GM12878 (cell line): ENCODE results near the gene KMO. TPM values are rescaled to one million over a fixed set of nuclear protein-coding genes. Genes with fewer than 3 reads are reported as not detected.

Source experiments
- ATAC-seq: fragments of 200-7000 bp; cut with Tn5 transposase; 3 replicates; pipeline ENCODE4 v1.9.1; 2020; ENCODE audit warnings: mild to moderate bottlenecking, moderate library complexity
- BruUV-seq: library from RNA; stranded (reverse); fragments of 400-500 nt; replicated peaks from 2 replicates; lab custom pipeline; 2021; lab: Mats Ljungman, UMichigan
- CTCF ChIA-PET: fragments of 300-600 bp; sonication (Branson Sonifier 250); formaldehyde crosslinking; extraction: SDS; loops from one replicate; lab custom pipeline; 2021; ENCODE audit warnings: inconsistent platforms; lab: Yijun Ruan, JAX
- POLR2A ChIA-PET: fragments of 350-600 bp; formaldehyde crosslinking; extraction: SDS; loops from one replicate; lab custom pipeline; 2021; ENCODE audit warnings: inconsistent platforms; lab: Charles Lee
- RAD21 ChIA-PET: fragments of 300-600 bp; sonication (Branson Sonifier 250); formaldehyde crosslinking; loops from one replicate; lab custom pipeline; 2023; ENCODE audit warnings: antibody characterized with exemption; ENCODE audit not compliant: unreplicated experiment; lab: Charles Lee
- SMC1A ChIA-PET: fragments of 300-600 bp; sonication (Branson Sonifier 250); formaldehyde crosslinking; loops from one replicate; lab custom pipeline; 2023; ENCODE audit not compliant: unreplicated experiment, uncharacterized antibody; lab: Charles Lee
- DNase-seq: peaks from one replicate; pipeline ENCODE4 v3.0.0-alpha.2; 2011; ENCODE audit warnings: low read depth, low spot score
- FAIRE-seq: peaks from 3 replicates; lab custom pipeline; 2011; peaks lifted over from hg19 to GRCh38; lab: Jason Lieb, UNC
- H2AFZ ChIP-seq: 2 replicates; pipeline ENCODE4 v1.6.0; 2011; ENCODE audit warnings: low read depth, low read length, control low read depth; ENCODE audit not compliant: control insufficient read depth
- H3K27ac ChIP-seq: 2 replicates; pipeline ENCODE4 v1.5.1; 2011; ENCODE audit warnings: control low read depth; ENCODE audit not compliant: control insufficient read depth, insufficient read depth
- H3K27me3 ChIP-seq, 2 experiments: replicated peaks in 1 of 2; 2 replicates each; pipeline versions ENCODE4 v1.6.0 to v1.6.1; 2011; ENCODE audit warnings: low read length in 1 of 2; ENCODE audit not compliant: control insufficient read depth in 2 of 2, insufficient read depth in 2 of 2
- H3K36me3 ChIP-seq, 2 experiments: 2 replicates each; pipeline ENCODE4 v1.5.1; 2011; ENCODE audit warnings: low read length in 1 of 2; ENCODE audit not compliant: control insufficient read depth in 2 of 2, insufficient read depth in 2 of 2
- H3K4me1 ChIP-seq: 2 replicates; pipeline ENCODE4 v1.6.1; 2011; ENCODE audit warnings: mild to moderate bottlenecking, low read length, moderate library complexity, mixed read lengths; ENCODE audit not compliant: control insufficient read depth, insufficient read depth
- H3K4me2 ChIP-seq: 2 replicates; pipeline ENCODE4 v1.6.0; 2011; ENCODE audit warnings: control low read depth; ENCODE audit not compliant: control insufficient read depth, insufficient read depth
- H3K4me3 ChIP-seq: fragments of 200-600 bp; sonication (generic); 2 replicates; pipeline ENCODE4 v1.5.1; 2016
- H3K79me2 ChIP-seq: 2 replicates; pipeline ENCODE4 v1.6.0; 2011; ENCODE audit warnings: low read length; ENCODE audit not compliant: control insufficient read depth, insufficient read depth
- H3K9ac ChIP-seq: 2 replicates; pipeline ENCODE4 v1.8.0; 2011; ENCODE audit warnings: low read length, control low read depth, mixed read lengths; ENCODE audit not compliant: control insufficient read depth, insufficient read depth
- H3K9me3 ChIP-seq: replicated peaks from 3 replicates; pipeline ENCODE4 v1.5.1; 2011; ENCODE audit warnings: mild to moderate bottlenecking, low read length; ENCODE audit not compliant: control insufficient read depth, insufficient read depth
- H4K20me1 ChIP-seq: 2 replicates; pipeline ENCODE4 v1.6.0; 2011; ENCODE audit not compliant: control insufficient read depth, insufficient read depth
- ASH2L ChIP-seq: fragments of 300-600, 200-600 bp; sonication (generic); IDR thresholded peaks from 2 replicates; pipeline ENCODE4 v1.6.1; 2017; ENCODE audit warnings: low read depth, mild to moderate bottlenecking, borderline replicate concordance
- BHLHE40 ChIP-seq, 2 experiments: fragments of 450-650 bp in 1 of 2; IDR thresholded peaks; 2 replicates each; pipeline ENCODE4 v1.6.1; 2011 to 2017; ENCODE audit warnings: low read depth in 2 of 2, borderline replicate concordance in 1 of 2, improper control_type of control experiment in 1 of 2, low read length in 1 of 2, mild to moderate bottlenecking in 1 of 2
- CREB1 ChIP-seq: IDR thresholded peaks from 2 replicates; pipeline ENCODE4 v1.6.1; 2012; ENCODE audit warnings: low read depth, mild to moderate bottlenecking, inconsistent platforms
- EGR1 ChIP-seq, 2 experiments: IDR thresholded peaks; 1 replicate in 1 of 2; 2 replicates in 1 of 2; pipeline ENCODE4 v1.6.1; 2011 to 2012; ENCODE audit warnings: low read depth in 2 of 2, low read length in 2 of 2, borderline replicate concordance in 1 of 2, mild to moderate bottlenecking in 1 of 2, moderate library complexity in 1 of 2
- EP300 ChIP-seq, 2 experiments: fragments of 150-350 bp in 1 of 2; IDR thresholded peaks; 2 replicates each; pipeline ENCODE4 v1.6.1; 2011 to 2012; ENCODE audit warnings: low read depth in 2 of 2, low read length in 2 of 2, borderline replicate concordance in 1 of 2, improper control_type of control experiment in 1 of 2, inconsistent platforms in 1 of 2; ENCODE audit not compliant: control insufficient read depth in 1 of 2
- KDM1A ChIP-seq: fragments of 200-600 bp; sonication (generic); IDR thresholded peaks from 2 replicates; pipeline ENCODE4 v1.6.1; 2016; ENCODE audit warnings: borderline replicate concordance
- NBN ChIP-seq: fragments of 450-650 bp; IDR thresholded peaks from 2 replicates; pipeline ENCODE4 v1.6.1; 2016
- NFXL1 ChIP-seq: fragments of 450-650 bp; IDR thresholded peaks from 2 replicates; pipeline ENCODE4 v1.6.1; 2017; ENCODE audit warnings: antibody characterized with exemption, mild to moderate bottlenecking, borderline replicate concordance
- NR2C2 ChIP-seq: IDR thresholded peaks from 2 replicates; pipeline ENCODE4 v1.6.1; 2011; ENCODE audit warnings: borderline replicate concordance, low read depth; ENCODE audit not compliant: control insufficient read depth, insufficient read length
- NRF1 ChIP-seq: conservative IDR thresholded peaks from 2 replicates; pipeline ENCODE4 v1.6.1; 2011; ENCODE audit warnings: mild to moderate bottlenecking, low read depth, low read length, improper control_type of control experiment
- RELA ChIP-seq: fragments of 450-650 bp; IDR thresholded peaks from 2 replicates; pipeline ENCODE4 v1.8.0; 2014; ENCODE audit warnings: borderline replicate concordance; ENCODE audit not compliant: partially characterized antibody
- RUNX3 ChIP-seq: IDR thresholded peaks from 2 replicates; pipeline ENCODE4 v1.6.1; 2012; ENCODE audit warnings: low read length, inconsistent platforms
- YY1 ChIP-seq: IDR thresholded peaks from 2 replicates; pipeline ENCODE4 v1.6.1; 2011; ENCODE audit warnings: low read depth, mild to moderate bottlenecking, low read length
- ZNF217 ChIP-seq: fragments of 450-650 bp; IDR thresholded peaks from 2 replicates; pipeline ENCODE4 v1.6.1; 2017; ENCODE audit warnings: antibody characterized with exemption, mild to moderate bottlenecking
- WGBS: methylation state at CpG from one replicate; pipeline ENCODE4 v1.1.6; 2016; ENCODE audit warnings: low lambda C conversion rate; ENCODE audit not compliant: insufficient replicate concordance, insufficient coverage; ENCODE audit errors: missing lambda C conversion rate; 5-methylcytosine and 5-hydroxymethylcytosine counted together
- in situ Hi-C: fragments of 300-500 bp; cut with MboI; formaldehyde crosslinking; loops from 9 replicates; pipeline ENCODE4 v1.14.3; 2018; ENCODE audit warnings: mixed read lengths
- intact Hi-C: fragments of 100-400 bp; cut with micrococcal nuclease; formaldehyde crosslinking; loops from one replicate; pipeline ENCODE4 v1.14.2; 2022; ENCODE audit not compliant: unreplicated experiment
- polyA plus RNA-seq, 11 experiments: library from polyadenylated mRNA; depleted of rRNA in 4 of 11; unstranded in 6 of 11; stranded (reverse) in 5 of 11; fragments of >200 nt; fragmentation: Nextera tagmentation in 4 of 11; fragmentation: Illumina TruSeq in 1 of 11; extraction: Ambion mirVana in 4 of 11; extraction: Trizol in 1 of 11; gene quantifications; 1 replicate in 1 of 11; 2 replicates in 10 of 11; pipeline versions ENCODE4 v1.2.1 to v1.2.3, GENCODE V29; 2011 to 2016; ENCODE audit warnings: inconsistent platforms in 2 of 11, missing spikeins in 2 of 11, low read depth in 1 of 11
- total RNA-seq, 4 experiments: library from RNA; depleted of rRNA in 3 of 4; stranded (reverse); fragments of >200 nt in 3 of 4; fragmentation: Illumina TruSeq in 1 of 4; extraction: Trizol in 1 of 4; gene quantifications; 2 replicates each; pipeline versions ENCODE4 v1.2.1 to v1.2.3, GENCODE V29; 2013 to 2021
- TF ChIP-seq, protein P1 (sequence below): fragments of 450-650 bp; IDR thresholded peaks from 2 replicates; pipeline ENCODE4 v1.6.1; 2016; ENCODE audit warnings: mild to moderate bottlenecking

KMO gene
- total and polyA plus RNA-seq, 10 of the 15 experiments (the other 5 are each of a cell fraction or from before 2014, with no cell fraction given), result 0.68 to 5.9 (median 1.5) TPM

DNA sequence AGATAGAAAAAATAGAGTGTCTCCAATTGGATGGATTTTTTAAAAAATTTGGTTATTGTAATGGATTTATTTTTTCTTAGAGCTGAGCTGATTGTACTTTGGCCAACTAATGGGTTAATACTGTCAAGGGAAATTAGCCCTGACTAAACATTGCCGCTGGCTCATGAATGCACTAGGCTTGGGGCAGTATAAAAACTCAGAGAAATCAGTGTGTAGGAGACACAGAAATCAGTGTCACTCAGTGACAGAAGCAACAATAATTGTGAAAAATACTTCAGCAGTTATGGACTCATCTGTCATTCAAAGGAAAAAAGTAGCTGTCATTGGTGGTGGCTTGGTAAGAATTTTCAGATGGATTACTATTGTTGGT is at the start of gene KMO (continued):
- no peak for TF ChIP-seq ZNF217
- no peak for TF ChIP-seq EP300 (IDR thresholded peaks at IDR 0.05; ENCODE audit: borderline replicate concordance in 1 of 2, control insufficient read depth in 1 of 2, low read depth in 2 of 2, low read length in 2 of 2)
- no peak for TF ChIP-seq RELA

DNA sequence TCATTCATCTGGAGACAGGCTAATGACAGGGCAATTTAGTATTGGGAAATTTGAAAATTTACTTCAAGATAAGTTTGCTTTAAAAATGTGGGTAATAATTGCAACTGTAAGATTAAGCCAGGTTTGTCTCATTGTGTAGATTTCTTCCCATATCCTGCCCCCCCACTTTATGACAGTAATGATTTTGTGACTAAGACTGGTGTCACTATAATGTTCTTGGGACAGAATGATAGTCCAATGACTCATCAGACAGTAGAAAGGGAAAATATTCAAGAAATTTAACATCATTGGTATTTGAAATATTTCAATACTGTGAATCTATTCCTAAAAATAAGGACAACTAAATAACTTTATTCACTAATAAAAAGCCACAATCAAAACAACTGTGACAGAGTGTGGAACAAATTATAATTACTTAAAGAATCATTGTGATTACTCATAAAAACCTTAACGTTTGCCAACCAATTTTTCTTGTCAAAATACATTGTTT is 49.4 kb upstream of the KMO start:
- no peak for DNase-seq
- no peak for ATAC-seq
- in situ Hi-C loops, result loop anchor here (10.0 kb wide), 2 partner anchors 598 to 748 kb away; no protein-coding TSS in a partner anchor

More for the DNA sequence above, 49.4 kb upstream of the KMO start:
- 0% methylated on average over 1 of the region's 1 CpG for WGBS
- TF ChIP-seq, protein P1, sequence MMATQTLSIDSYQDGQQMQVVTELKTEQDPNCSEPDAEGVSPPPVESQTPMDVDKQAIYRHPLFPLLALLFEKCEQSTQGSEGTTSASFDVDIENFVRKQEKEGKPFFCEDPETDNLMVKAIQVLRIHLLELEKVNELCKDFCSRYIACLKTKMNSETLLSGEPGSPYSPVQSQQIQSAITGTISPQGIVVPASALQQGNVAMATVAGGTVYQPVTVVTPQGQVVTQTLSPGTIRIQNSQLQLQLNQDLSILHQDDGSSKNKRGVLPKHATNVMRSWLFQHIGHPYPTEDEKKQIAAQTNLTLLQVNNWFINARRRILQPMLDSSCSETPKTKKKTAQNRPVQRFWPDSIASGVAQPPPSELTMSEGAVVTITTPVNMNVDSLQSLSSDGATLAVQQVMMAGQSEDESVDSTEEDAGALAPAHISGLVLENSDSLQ, result no peak
- TF ChIP-seq NBN, result no peak
- TF ChIP-seq EGR1 (IDR thresholded peaks at IDR 0.05; ENCODE audit: borderline replicate concordance in 1 of 2, low read depth in 2 of 2, low read length in 2 of 2), result no peak
- no peak for TF ChIP-seq NR2C2
- TF ChIP-seq NFXL1, result no peak
- no peak for TF ChIP-seq NRF1
- TF ChIP-seq YY1, result no peak
- no peak for TF ChIP-seq CREB1
- no peak for TF ChIP-seq RUNX3
- no peak for TF ChIP-seq BHLHE40 (IDR thresholded peaks at IDR 0.05; ENCODE audit: borderline replicate concordance in 1 of 2, low read depth in 2 of 2, low read length in 1 of 2)
- TF ChIP-seq KDM1A, result no peak
- no peak for TF ChIP-seq ASH2L
- TF ChIP-seq, all 136 proteins: peak for 0
- no peak for FAIRE-seq
- Histone ChIP-seq H3K27me3 (no peaks in the 10 kb centered on the region), H3K79me2 (no peaks in the 10 kb centered on the region), H3K4me2 (no peak overlapping the region), H3K36me3 (no peaks in the 10 kb centered on the region), H2AFZ (no peak overlapping the region), H3K4me3 (no peak overlapping the region), H3K9me3 (no peaks in the 10 kb centered on the region; the same call in 2 of the 3 replicates), H3K27ac (no peak overlapping the region), H4K20me1 (no peaks in the 10 kb centered on the region), H3K4me1 (peaks cover 3% of the 10 kb centered on the region; the same call in 1 of the 2 replicates), H3K9ac (no peak overlapping the region)
- intact Hi-C loops, result no loop called here
- SMC1A ChIA-PET, result no interaction called here
- no TSS peak for BruUV-seq
- RAD21 ChIA-PET, result no interaction called here
- CTCF ChIA-PET, result interaction anchor here (0.8 kb wide), 1 partner anchor 30 kb away, joined by 3 read pairs; no protein-coding TSS in a partner anchor
- POLR2A ChIA-PET, result no interaction called here
